Measurements from ENCODE around the gene DVL1. TPM values are rescaled to one million over a fixed set of nuclear protein-coding genes. Genes with fewer than 3 reads are reported as not detected.

DVL1 gene
- polyA plus RNA-seq, 3 donors: 0.41 to 29.8 (median 0.55) TPM

GRCh38 chr1:1297802-1298424 is 51.3 kb downstream of the DVL1 start:
- H3K27me3 ChIP-seq (ENCODE audit: control insufficient read depth in 2 of 2, insufficient read depth in 2 of 2, low read length in 2 of 2): no peaks in the 10 kb centered on the region
- H3K9me3 Mint-ChIP-seq: peaks cover 0 to 2% (median 0%) of the 10 kb centered on the region in 7 donors
- no peak for DNase-seq
- no peaks in the 10 kb centered on the region for H3K9me3 ChIP-seq (replicated peaks in 1 of 2; ENCODE audit: control insufficient read depth in 1 of 2, insufficient read depth in 1 of 2, low read length in 2 of 2)
- H3K27ac ChIP-seq (ENCODE audit: low read depth in 1 of 2, low read length in 2 of 2): no peak overlapping the region
- H3K36me3 Mint-ChIP-seq: peaks cover 2 to 26% of the 10 kb centered on the region in 2 donors
- peaks cover 0 to 2% (median 1%) of the 10 kb centered on the region in 3 donors for H3K27me3 Mint-ChIP-seq (ENCODE audit: low read depth in 3 of 3)
- no peaks in the 10 kb centered on the region for H3K4me1 ChIP-seq (ENCODE audit: control insufficient read depth in 1 of 2, insufficient read depth in 2 of 2, low read length in 2 of 2)
- no peak overlapping the region for H3K4me3 ChIP-seq (replicated peaks in 1 of 3; ENCODE audit: low read depth in 2 of 3, low read length in 3 of 3)
- no peak overlapping the region for H2AFZ ChIP-seq (ENCODE audit: insufficient read depth, low read depth, low read length, poor library complexity, severe bottlenecking)
- H3K27ac Mint-ChIP-seq: peak overlapping the region in 1 of 7 donors; percentile 70
- H3K4me1 Mint-ChIP-seq: no peaks in the 10 kb centered on the region
- H3K4me3 Mint-ChIP-seq: no peak overlapping the region
- H3K4me2 ChIP-seq (replicated peaks; ENCODE audit: extremely low read depth, low read length, poor library complexity, severe bottlenecking): no peak overlapping the region
- peaks cover 25 to 38% of the 10 kb centered on the region in 2 donors for H3K36me3 ChIP-seq (replicated peaks in 1 of 2; ENCODE audit: control insufficient read depth in 1 of 2, insufficient read depth in 2 of 2, low read length in 2 of 2)
- WGBS (ENCODE audit: insufficient coverage): 95% methylated on average over 23 of the region's 31 CpGs
- peaks cover 5% of the 10 kb centered on the region for H3K79me2 ChIP-seq (ENCODE audit: insufficient read depth, low read length)
- intact Hi-C loops (cut with micrococcal nuclease): no loop called here
- no peak for TF ChIP-seq CTCF (IDR thresholded peaks at IDR 0.05)
- H4K20me1 ChIP-seq (ENCODE audit: insufficient read depth, low read length): peaks cover 17% of the 10 kb centered on the region
- H3K9ac ChIP-seq (ENCODE audit: insufficient read depth, low read length, poor library complexity, severe bottlenecking): no peak overlapping the region

- peaks cover 4% of the 10 kb centered on the region for H4K20me1 ChIP-seq (ENCODE audit: insufficient read depth, low read length)
- peaks cover 0 to 2% (median 1%) of the 10 kb centered on the region in 3 donors for H3K27me3 Mint-ChIP-seq (ENCODE audit: low read depth in 3 of 3)
- H3K9ac ChIP-seq (ENCODE audit: insufficient read depth, low read length, poor library complexity, severe bottlenecking): no peak overlapping the region
- H3K4me1 Mint-ChIP-seq: no peaks in the 10 kb centered on the region
- no peaks in the 10 kb centered on the region for H3K27me3 ChIP-seq (ENCODE audit: control insufficient read depth in 2 of 2, insufficient read depth in 2 of 2, low read length in 2 of 2)
- no peak overlapping the region for H2AFZ ChIP-seq (ENCODE audit: insufficient read depth, low read depth, low read length, poor library complexity, severe bottlenecking)
- H3K4me1 ChIP-seq (ENCODE audit: control insufficient read depth in 1 of 2, insufficient read depth in 2 of 2, low read length in 2 of 2): no peaks in the 10 kb centered on the region
- H3K36me3 ChIP-seq (replicated peaks in 1 of 2; ENCODE audit: control insufficient read depth in 1 of 2, insufficient read depth in 2 of 2, low read length in 2 of 2): peaks cover 25 to 39% of the 10 kb centered on the region in 2 donors
- H3K4me3 ChIP-seq (replicated peaks in 1 of 3; ENCODE audit: low read depth in 2 of 3, low read length in 3 of 3): no peak overlapping the region
- no peak overlapping the region for H3K4me3 Mint-ChIP-seq
- intact Hi-C loops (cut with micrococcal nuclease): no loop called here
- H3K4me2 ChIP-seq (replicated peaks; ENCODE audit: extremely low read depth, low read length, poor library complexity, severe bottlenecking): no peak overlapping the region
- 97% methylated on average over 55 of the region's 62 CpGs for WGBS (ENCODE audit: insufficient coverage)
- H3K79me2 ChIP-seq (ENCODE audit: insufficient read depth, low read length): no peaks in the 10 kb centered on the region
- peaks cover 0 to 2% (median 0%) of the 10 kb centered on the region in 7 donors for H3K9me3 Mint-ChIP-seq
- no peak overlapping the region for H3K27ac ChIP-seq (ENCODE audit: low read depth in 1 of 2, low read length in 2 of 2)
- H3K27ac Mint-ChIP-seq: peak overlapping the region in 1 of 7 donors; percentile 50
- peaks cover 2 to 26% of the 10 kb centered on the region in 2 donors for H3K36me3 Mint-ChIP-seq
- H3K9me3 ChIP-seq (replicated peaks in 1 of 2; ENCODE audit: control insufficient read depth in 1 of 2, insufficient read depth in 1 of 2, low read length in 2 of 2): no peaks in the 10 kb centered on the region
- no peak for TF ChIP-seq CTCF (IDR thresholded peaks at IDR 0.05)
- DNase-seq: no peak
Measured at GRCh38 chr1:1296070-1297061, 52.9 kb downstream of the DVL1 start.

Data from CD14-positive monocyte (primary cell).